GM19467 (cell line): ENCODE data around the gene ROBO4.

ENCODE experiments used
- ATAC-seq: cut with Tn5 transposase; IDR thresholded peaks from one replicate; pipeline ENCODE4 v1.9.1; 2021; ENCODE audit warnings: mild to moderate bottlenecking, moderate library complexity; ENCODE audit not compliant: unreplicated experiment

The ROBO4 gene

DNA sequence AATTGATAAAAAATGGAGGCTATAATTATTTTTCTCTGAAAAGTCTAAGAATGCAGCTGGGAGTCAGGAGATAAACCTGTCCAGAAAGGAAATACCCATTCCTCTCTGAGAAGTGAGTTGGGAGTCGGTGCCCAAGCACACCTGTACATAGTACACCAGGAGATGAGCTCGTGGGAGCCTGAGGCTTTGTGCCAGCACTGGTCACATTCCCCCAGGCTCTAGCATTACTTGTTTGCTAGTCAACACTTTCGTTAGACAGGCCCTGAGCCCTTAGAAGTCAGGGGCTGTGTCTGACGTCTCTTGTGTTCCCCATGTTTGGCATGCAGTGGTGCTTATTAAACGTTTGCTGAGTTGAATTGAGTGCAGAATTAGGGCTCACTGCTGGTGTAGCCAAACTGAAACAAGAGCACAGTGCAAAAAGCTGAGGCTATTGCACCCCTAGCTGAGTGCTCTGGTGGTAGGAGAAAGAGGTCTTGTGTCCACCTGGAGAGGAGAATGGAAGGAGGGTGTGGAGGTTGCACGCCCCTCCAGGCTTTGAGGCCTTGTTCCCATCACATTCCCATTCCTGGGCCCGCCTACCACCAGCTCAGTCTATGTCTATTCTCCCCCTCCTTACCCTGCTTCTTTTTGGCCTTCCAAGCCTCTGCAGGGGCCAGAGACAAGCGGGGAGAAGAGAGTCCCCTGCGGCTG, 6.8 kb downstream of the ROBO4 start:
- no peak for ATAC-seq

DNA sequence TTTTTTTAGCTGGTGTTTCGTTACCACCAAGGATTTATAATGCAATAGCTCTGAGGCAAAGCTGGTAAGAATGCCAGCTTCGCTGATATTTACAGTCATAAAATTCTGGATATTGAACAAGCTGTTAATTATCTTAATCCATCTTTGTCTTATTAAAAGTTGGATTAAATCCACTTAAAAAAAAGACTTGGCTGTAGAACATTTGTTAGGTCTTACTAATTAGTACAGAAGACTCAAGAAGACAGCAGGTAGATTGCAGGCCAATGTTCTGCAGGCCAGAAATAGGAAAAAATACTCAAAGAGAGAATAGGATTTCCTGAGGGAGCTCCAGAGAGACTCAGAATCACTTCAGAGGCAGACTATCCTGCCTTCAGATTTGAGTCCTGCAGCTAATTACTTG, 7.5 kb downstream of the ROBO4 start:
- no peak for ATAC-seq

GRCh38 chr11:124889191-124890091, 8.2 kb downstream of the ROBO4 start:
- no peak for ATAC-seq

GRCh38 chr11:124887667-124888013, 10.0 kb downstream of the ROBO4 start:
- ATAC-seq: no peak

- no peak for ATAC-seq
Observed at GRCh38 chr11:124886978-124887666, 10.5 kb downstream of the ROBO4 start.

DNA sequence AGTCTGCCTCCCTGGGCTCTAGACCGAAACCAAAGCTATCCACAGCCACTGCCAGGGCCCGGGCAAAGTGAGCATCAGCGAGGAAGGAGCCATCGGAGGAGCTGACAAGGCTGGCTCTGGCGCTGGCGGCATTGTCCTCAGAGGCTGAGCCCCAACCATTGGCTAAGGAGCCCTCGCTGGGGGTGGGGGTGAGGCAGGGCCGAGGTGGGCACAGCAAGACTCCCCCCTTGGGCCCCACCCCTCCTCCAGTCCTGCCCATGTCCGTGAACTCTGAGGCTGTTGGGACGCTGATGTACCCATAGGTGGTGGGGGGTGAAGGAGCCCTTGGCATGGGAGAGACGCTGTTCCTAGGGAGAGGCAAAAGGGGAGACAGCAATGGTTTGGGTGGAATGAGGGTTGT, 11.2 kb downstream of the ROBO4 start:
- ATAC-seq: no peak

DNA sequence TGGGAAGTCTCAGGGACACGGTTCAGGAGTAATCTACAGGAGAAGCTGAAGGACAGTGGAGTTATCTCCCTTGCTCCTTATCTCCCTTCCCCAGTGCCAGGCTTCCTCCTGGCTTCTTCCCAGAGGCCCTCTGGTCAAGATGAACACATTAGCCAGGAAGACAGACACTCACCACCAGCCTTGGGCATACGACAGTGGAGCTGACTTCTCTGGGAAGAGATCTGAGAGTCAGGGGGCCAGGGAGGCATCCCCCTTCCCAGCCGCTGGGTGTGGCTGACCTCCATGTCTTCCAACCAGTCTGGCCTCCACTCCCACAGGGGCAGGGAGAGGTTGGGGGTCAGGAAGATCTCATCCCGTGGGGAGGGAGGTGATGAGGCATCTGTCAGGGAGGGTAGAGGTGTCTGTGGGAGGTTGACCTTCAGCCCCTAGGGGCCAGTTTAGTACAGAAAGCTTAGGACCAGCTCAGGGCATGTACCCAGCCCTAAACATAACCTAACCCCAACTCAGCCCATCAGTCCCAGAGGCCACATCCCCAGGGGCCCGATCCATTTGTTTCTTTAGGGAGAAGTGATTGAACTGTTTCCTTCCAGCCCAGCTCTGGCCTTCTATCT, 12.7 kb downstream of the ROBO4 start:
- ATAC-seq: no peak

DNA sequence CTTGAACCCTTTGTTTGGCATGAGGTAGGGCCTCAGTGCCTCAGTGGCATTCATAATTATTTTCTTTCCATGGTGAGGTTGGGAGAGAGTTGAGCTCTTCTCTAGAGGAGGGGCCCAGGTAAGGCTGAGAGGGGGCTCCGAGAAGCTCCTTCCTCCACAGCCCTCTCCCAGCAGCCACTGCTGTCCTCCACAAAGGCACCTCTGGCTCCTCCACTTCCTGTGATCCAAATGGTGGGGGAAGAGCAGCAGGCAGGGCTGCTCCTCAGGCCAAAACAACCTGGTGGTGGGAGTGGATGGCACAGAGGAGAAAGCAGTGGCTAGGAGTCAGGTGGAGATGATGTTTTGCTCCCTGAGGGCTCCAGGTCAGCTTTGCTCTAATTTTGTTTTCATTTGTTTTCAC, 13.3 kb downstream of the ROBO4 start:
- ATAC-seq: no peak

DNA sequence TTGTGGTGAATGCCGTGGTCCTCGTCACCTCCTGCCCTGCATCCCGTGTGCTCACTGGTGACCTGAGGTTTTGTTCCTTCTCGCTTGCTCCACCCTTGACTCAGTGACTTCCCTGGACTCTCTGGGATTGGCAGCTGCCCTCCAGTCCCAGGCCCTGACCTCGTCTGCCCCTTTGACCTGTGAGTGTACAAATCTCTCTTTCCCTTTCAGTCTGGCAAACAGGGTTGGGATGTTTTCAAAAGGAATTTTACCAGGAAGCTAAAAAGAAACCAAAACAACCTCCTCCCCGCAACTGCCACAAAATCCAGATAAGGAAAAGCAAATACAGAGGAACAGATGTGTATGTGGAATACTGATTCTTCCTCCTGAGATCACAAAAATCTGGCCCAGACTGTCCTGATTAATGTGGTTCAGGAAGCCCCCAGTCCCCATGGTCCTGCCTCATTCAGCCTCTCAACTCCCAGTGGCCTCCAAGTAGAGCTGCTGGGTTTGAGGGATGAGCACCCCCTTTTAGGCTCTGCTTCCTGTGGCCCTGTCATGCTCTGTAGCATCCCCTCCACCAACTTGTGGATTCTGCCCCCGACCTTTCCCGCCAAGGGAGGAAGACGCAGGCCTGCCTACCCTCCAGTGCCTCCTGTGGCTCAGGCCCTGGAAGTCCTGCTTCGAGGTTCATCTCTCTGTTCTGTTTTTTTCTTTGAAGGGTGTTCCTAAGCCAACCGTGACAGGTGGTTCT, 15.2 kb downstream of the ROBO4 start:
- ATAC-seq: no peak

DNA sequence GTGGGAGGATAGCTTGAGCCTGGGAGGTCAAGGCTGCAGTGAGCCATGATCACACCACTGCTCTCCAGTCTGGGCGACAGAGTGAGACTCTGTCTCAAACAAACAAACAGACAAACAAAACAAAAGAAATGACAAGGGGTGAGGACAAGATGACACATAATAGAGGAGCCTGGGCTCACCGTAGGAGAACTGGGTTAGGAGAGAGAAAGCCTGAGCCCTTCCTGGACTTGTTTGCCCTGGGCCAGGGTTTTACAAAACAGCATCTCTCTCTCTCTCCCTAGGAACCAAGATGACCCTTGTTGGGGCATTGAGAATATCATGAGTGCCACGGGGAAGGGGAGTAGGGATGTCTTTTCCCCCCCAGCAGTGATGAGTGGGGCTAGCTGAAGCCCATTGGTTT, 16.7 kb downstream of the ROBO4 start:
- ATAC-seq: no peak

DNA sequence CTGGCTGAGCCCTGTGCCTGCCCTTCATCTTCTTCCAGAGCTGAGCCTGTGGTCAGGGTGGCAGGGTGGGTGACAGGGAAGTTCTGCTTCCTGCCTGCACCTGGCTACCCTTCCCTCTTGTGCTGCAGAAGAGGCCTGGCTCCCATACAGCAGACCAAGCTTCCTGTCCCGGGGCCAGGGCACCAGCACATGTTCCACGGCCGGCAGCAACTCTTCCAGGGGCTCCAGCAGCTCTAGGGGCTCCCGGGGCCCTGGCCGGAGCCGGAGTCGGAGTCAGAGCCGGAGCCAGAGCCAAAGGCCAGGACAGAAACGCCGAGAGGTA, 17.4 kb downstream of the ROBO4 start:
- ATAC-seq: no peak

DNA sequence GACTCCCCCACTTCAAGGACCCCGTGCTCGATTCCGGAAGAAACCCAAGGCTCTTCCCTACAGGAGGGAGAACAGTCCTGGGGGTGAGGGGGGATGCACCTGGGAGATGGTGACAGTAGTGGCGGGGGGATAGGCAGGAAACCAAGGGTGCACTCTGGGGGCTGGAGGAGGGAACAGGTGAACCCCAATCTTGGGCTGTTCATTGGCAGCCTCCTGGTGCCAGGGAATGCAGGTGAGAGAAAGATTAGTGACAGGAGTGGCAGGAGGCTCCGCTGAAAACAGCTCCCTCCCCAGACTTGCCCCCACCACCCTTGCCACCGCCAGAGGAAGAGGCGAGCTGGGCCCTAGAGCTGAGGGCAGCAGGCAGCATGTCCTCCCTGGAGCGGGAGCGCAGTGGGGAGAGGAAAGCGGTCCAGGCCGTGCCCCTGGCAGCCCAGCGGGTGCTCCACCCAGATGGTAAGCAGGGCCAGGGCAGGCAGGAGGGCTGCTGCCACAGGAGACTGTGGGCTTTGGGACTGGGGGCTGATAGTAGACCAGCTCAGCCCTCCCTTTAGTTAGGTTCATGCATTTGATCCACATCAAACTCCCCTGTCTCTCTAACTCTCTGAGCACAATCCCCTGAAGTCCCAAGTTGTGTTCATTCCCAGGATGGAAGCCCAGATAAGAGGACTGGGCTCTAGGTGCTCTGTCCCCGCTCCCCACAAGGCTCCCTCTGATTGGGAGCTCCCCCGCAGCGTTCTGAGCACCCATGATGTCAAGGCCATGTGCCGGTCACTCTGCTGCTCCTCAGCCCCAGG, 18.0 kb downstream of the ROBO4 start:
- no peak for ATAC-seq

DNA sequence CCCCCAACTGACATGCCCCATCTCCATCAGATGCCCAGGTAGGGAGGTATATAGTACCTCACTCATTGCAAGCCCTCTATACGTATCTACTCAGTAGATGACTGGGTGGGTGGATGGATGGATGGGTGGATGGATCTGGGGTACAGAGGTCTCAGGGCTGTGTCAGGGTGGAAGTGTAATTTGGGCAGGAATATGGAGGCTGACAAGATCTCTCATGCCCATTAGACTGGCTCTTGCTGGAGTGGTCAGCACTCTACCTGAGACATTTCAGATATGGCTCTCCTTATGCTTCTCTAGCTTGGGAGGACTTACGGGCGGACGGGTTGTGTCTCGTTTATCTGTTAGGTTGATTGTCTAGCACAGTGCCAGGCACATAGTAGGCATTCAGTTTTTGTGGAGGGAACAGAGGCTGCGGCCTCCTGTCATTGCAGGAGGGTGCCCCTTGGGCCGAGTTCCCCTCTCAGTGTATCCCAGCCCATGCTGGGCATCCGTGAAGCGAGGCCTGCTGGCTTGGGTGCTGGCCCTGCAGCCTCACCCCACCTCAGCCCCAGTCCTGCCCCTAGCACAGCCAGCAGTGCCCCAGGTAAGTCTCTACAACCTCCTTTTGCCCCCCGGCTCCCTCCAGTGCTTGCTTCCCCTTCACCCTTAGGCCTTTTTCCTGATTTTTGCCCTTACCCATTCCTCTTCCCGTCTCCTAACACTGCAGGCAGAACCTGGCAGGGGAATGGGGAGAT, 18.7 kb downstream of the ROBO4 start:
- no peak for ATAC-seq

- no peak for ATAC-seq
Observed at GRCh38 chr11:124877910-124878758, 19.5 kb downstream of the ROBO4 start.

GRCh38 chr11:124877631-124877909, 20.1 kb downstream of the ROBO4 start:
- ATAC-seq: no peak

DNA sequence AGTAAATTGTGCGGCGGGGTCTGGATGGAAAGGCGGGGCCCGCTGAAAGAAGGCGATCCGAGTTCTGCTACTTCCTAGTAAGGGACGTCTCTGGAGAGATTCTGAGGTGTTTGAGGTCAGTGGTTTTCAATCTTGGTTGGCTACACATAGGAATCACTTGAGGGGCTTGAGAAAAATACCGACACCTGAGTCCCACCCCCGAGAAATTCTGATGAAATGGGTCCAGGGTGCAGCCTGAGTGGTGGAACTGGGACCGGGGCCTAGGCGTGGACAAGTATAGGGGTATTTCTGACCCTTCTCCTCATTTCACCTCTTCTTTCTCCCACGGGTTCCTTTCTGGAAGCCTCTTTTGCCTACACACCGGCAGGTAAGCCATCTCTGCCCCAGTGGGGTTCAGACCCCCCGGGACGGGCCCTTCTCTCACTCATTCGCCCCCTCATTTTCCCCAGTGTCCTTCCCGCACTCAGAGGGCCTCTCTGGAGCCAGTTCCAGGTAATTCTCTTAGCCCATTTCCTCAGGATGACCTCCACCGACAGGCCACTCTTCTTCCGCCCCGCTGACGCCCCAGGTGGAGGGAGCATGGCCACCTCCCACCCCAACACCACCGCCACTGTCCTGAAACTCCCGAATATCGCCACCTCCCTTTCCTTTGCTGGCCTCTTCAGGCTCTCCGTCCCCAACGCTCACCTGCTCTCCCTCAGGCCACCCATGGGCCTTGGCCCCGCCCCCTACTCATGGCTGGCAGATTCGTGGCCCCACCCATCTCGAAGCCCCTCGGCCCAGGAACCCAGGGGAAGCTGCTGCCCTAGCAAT, 20.6 kb downstream of the ROBO4 start:
- no peak for ATAC-seq

DNA sequence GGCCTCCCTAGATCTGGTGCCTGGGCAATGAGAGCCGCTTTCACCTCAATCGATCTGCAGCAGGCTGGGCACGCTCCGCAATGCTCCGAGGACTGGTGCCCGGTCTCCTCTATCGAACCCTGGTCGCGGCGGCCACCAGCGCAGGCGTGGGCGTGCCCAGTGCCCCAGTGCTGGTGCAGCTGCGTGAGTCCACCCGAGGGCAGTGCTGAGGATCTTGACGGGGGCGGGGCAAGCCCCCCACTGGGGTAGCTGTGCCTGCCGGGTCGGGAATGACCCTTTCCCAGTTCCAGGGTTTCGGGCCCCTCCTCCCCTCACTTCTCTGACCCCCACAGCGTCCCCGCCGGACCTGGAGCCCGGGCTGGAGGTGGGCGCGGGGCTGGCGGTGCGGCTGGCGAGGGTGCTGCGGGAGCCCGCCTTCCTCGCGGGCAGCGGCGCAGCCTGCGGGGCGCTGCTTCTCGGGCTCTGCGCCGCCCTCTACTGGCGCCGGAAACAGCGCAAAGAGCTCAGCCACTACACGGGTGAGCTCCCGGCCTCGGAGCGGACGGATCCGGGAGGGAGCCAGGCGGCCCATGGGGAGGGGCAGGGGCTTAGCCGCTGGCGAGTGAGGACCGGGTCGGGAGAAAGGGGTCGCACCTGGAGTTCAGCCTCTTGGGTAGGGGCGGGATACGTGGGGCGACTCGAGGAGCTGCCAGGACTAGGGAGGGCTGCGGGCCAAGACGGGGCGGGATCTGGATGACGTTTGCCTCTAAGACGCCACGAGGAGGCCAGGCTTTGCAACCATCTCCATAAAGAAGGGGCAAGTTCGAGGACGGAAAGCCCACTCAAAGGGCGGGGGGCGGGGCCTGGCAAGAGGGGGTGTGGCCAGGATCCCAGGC, 21.5 kb downstream of the ROBO4 start:
- ATAC-seq: peak; percentile 94
